T-helper 2 cell treated with Interferon-gamma antibody and Interleukin-4, amounts not matched to agents 100 ng/mL and 5 ng/mL, for 36 hours (primary cell): ENCODE measurements around the gene PROKR1. TPM values are rescaled to one million over a fixed set of nuclear protein-coding genes. Genes with fewer than 3 reads are reported as not detected.
"Not testable (repeated sequence)": the region's sequence is repeated elsewhere in the genome, so short reads cannot be mapped to it uniquely, and the experiment has no call there.

Source experiments
- intact Hi-C: fragments of 100-400 bp; cut with micrococcal nuclease; formaldehyde crosslinking; loops from one replicate; pipeline ENCODE4 v1.15.1; 2023
- total RNA-seq: library from RNA; stranded (reverse); gene quantifications from 2 replicates; pipeline ENCODE4 v1.2.3, GENCODE V29; 2022

The PROKR1 gene
- total RNA-seq, result not detected in 2 replicates

DNA sequence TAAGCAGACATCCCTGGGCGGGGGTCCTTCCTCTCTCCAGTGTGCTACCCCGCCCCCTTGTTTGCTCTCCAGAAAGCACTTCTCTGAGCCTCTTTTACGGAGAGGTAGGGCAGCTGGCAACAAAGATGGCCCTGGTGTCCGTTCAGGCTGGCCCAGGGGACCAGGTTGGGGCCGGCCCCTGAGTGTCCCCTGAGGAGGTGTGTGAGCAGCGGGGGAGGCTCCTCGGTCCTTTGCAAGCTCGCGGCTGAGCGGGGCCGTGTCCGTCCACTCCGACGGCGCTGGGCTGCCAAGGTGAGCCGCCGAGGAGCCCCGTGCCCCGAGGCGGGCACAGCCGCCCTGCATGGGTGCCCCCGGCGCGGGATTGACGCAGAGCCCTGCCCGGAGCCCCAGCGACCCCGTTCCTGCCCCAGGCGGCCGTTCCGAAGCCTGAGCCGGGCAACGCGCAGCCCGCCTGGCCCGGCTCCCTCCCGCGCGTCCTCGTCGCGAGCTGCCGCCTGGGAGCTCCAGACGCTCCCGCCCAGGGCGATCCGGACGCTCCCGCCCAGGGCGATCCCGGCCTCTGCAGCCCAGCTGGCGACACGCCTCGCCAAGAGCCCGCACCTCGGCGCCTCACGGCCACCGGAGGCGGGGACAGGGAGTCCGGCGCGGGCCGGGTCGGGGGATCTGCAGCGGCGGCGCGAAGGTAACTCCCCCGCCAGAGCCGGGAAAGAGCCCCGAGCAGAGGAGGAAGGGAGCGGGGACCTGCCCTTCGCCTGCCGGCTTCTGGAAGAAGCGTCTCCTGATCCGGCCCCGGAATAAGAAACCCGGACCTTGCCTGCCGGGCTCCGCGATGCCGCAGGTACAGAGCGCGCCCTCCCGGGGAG, at the start of gene PROKR1:
TSS of gene PROKR1 (plus strand) at position 569 of the 863 bp plus-strand sequence. CDS start 2,243 bp downstream, outside the sequence.
- intact Hi-C loops, result no loop called here

DNA sequence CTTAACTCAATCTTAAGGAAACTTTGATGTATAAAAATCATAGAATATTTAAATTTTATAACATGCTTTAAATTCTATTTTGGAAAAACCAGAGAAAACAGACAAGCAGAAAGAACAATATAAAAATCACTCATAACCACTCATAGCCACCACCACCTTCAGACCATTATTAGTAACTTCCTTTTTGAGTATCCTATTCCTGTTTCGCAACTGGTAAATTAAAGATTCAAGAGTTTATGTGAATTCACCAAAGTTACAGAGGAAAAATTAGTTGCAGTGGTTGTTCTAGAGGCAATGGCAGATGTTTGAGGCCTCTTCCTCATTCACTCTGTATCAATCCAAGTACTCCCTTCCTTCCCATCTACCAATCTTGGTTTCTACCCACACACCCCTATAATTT, 49.3 kb upstream of the PROKR1 start:
- intact Hi-C loops, result loop anchor here (2.0 kb wide), 1 partner anchor 107 kb away; no protein-coding TSS in a partner anchor

DNA sequence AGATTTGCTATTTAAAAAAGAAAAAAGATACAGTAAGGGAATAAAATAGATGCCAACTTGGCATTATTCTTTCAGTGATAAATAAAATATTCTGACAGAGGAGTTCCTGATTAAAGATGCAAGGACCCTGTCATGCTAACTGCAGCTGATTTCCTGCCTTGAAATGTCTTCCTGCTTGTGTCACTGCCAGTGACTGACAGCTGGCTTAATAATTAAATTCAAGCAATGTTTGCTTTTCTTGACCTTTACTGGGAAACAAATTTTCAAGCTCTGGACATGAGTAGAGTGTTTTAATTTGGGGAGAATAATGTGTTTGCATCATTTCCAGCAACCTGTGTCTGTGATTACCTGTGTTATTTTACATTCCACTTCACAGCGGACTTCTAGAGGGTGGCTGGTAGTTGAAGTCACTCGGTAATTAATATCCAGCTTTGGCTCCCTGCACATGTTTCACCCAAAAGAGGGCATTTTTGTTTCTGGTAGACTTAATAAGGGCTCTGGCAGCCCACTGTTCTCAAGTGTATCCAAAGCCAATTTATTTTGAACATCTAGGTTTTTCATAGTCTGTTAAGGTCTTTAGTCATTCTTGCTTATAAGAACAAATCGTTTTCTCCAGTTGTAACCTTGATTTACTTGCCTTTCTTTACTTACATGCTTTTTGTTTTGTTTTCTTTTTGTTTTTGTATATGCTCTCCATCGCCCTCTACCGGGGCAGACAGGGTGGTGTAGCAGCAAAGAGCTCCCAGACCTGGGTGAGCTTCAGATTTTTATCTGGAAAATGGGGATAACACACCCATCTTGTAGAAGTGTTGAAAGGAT, 48.5 kb upstream of the PROKR1 start:
- intact Hi-C loops, result loop anchor here (1.0 to 2.0 kb wide), 2 partner anchors 108 to 132 kb away; no protein-coding TSS in a partner anchor

DNA sequence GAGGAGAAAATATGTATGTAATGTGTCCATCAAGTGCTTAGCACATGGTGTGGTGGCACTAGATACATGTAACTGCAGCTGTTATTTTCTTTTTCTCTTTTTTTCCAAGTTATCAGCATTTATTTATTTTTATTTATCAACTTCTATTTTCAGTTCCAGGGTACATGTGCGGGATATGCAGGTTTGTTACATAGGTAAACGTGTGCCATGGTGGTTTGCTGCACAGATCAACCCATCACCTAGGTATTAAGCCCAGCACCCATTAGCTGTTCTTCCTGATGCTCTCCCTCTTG, 47.9 kb upstream of the PROKR1 start:
- intact Hi-C loops, result loop anchor here (1.0 to 2.0 kb wide), 2 partner anchors 109 to 132 kb away; no protein-coding TSS in a partner anchor

DNA sequence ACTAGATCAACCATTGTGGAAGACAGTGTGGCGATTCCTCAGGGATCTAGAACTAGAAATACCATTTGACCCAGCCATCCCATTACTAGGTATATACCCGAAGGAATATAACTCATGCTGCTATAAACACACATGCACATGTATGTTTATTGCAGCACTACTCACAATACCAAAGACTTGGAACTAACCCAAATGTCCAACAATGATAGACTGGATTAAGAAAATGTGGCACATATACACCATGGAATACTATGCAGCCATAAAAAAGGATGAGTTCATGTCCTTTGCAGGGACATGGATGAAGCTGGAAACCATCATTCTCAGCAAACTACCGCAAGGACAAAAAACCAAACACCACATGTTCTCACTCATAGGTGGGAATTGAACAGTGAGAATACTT, 42.9 kb upstream of the PROKR1 start:
- intact Hi-C loops, result not testable (repeated sequence)

DNA sequence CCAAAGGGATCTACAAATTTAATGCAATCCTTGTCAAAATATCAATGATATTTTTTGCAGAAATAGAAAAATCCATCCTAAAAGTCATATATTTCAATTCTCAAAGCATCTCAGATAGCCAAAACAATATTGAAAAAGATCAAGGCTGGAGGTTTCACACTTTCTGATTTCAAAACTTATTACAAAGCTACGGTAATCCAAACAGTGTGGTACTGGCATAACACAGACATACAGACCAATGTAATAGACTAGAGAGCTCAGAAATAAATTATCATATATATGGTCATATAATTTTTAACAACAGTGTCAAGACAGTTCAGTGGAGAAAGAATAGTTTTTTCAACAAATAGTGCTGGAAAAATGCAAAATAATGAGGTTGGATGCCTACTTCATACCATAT, 40.3 kb upstream of the PROKR1 start:
- intact Hi-C loops, result no loop called here

DNA sequence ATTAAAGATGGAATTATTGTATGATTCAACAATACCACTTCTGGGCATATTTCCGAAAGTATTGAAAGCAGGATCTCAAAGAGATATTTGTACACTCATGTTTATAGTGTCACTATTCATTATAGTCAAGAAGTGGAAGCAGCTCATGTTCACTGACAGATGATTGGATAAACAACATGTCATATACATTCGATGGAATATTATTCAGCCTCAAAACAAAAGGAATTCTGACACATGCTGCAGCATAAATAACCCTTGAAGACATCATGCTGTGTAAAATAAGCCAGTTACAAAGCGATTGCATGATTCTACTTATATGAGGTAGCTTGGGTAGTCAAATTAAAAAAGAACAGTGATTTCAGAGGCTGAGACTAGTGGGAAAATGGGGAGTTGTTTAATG, 39.3 kb upstream of the PROKR1 start:
- intact Hi-C loops, result no loop called here

DNA sequence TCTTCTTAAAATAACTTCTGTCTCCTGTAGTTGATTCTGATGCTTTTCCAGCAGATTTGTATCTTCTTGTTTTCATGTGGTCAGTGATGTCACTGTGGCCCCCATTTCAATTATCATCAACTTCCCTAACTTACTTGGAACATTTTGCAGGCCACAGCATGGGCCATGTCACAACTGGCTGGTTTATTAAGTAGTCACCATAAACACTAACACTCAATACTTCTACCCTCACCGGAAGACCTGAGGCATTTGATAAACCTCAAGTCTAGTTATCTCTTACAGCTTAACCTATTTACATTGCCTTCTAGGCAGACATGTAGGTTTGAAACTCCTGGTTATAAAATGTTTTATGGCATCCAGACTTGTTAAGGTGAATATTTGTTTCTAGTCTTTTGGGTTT, 37.4 kb upstream of the PROKR1 start:
- intact Hi-C loops, result loop anchor here (5.0 kb wide), 1 partner anchor 321 kb away; no protein-coding TSS in a partner anchor

DNA sequence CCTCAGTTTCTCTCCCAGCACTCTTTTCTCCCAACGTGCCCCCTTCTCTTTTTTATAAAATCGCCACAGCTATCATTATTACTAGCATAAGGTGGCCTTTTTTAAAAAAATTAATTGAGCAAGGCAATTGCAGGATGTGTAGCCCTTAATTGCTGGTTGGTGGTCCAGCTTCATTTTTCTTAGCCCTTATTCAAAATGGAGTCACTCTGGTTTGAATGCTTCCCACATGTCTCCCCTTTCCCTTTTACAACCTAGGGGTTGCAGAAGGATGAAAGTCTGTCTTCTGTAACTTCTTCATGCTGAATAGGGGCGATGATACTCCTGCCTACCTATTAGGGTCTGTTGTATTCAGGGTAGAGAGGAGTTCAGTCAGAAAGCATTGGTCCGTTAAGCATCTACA, 36.6 kb upstream of the PROKR1 start:
- intact Hi-C loops, result loop anchor here (5.0 kb wide), 1 partner anchor 321 kb away; no protein-coding TSS in a partner anchor

DNA sequence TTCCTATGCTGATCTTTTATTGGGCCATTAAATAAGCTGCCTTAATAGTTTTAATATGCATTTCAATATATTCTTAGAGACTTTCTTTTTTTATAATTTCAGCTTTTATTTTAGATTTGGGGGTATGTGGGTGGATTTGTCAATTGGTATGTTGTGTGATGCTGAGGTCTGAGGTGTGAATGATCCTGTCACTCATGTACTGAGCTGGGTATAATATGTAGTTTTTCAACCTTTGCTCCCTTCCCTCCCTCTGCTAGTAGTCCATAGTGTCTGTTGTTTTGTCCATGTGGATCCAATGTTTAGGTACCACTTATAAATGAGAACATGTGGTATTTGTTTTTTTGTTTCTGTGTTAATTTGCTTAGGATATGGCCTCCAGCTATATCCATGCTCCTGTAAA, 35.5 kb upstream of the PROKR1 start:
- intact Hi-C loops, result loop anchor here (5.0 kb wide), 1 partner anchor 319 kb away; no protein-coding TSS in a partner anchor

DNA sequence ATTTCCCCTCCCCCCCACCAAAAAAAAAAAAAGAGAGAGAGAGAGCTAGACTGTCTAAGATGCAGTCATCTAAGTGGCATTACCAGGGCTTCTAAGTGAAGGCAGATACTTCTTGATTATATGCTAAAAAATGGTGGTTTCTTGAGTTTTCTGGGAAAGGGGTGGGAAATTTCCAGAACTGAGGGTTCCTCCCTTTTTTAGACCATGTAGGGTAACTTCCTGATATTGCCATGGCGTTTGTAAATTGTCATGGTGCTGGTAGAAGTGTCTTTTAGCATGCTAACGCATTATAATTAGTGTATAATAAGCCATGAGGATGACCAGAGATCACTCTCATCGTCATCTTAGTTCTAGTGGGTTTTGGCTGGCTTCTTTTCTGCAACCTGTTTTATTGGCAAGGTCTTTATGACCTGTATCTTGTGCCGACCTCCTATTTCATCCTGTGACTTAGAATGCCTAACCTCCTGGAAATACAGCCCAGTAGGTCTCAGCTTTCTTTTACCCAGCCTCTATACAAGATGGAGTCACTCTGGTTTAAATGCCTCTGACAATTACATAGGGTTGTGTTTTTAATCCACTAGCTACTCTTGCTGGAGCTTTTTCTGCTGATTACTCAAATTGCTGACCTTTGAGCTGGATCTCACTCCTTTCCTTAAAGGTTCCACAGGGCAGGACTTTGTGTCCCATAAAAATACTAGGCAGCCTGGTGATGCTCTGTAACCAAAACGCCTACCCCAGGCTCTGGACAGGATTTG, 30.4 kb upstream of the PROKR1 start:
- intact Hi-C loops, result no loop called here

DNA sequence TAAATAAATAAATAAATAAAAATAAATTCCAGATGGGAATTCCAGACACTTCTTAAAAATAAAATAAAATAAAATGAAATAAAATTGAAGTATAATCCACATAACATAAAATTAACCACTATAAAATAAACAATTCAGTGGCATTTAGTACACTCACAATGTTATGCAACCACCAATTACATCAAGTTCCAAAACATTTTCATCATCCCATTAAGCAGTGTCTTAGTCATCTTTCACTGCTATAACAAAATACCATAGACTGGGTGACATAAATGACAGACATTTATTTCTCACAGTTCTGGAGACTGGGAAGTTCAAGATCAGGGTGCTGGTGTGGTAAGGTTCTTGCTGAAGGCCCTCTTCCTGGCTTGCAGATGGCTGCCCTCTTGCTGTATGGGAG, 22.6 kb upstream of the PROKR1 start:
- intact Hi-C loops, result no loop called here

DNA sequence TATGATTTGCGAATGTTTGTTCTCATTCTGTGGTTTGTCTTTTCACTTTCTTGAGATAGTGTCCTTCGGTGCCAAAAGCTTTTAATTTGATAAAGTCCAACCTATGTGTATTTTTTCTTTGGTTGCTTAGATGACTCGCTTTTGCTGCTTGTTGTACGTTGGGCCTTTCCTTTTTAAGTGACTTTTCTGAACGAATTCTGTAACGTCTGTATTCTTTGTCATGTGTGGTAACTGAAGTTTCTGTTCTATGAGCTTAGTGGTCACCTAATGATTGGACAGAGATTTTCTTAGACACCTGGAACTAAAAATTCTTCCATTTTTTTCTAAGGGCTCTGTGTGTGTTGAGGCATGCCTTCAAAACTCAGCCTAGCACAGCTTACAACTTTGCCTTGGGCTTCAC, 19.6 kb upstream of the PROKR1 start:
- intact Hi-C loops, result no loop called here

DNA sequence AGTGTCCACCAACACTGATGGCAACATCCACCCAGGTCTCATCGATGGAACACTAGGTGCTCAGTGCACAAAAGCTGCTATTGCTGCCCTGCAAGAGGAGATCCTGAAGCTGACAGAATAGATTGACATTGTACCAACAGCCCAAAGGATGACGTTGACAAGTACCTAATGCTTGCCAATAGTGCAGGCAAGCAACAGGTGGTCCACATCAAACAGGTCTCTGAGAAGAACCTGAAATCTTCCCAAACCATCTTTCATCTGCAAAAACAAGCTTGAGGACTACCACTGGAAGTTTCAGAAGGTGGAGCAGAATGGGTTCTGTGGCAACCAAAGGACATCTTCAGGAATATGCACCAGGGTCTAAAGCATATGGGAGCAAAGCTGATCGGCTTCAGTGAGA, 15.8 kb upstream of the PROKR1 start:
- intact Hi-C loops, result no loop called here

DNA sequence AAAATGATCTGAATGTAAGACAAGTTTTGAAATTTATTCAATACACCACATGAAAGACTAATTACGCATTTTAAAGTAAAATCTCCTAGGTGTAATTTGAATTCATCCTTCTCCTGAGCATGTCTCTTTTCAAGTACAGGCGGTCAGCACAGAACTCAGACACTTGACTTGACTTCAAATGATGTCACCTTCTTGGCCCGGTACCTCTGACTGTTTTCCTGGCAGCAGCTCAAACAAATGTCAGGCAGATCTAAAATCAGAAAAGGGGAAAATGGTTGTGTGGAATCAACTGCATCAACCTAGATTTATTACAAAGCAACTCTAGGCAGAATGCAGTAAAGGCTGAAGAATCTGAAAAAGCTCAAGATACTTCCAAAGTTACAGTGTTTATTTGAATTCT, 11.4 kb upstream of the PROKR1 start:
- intact Hi-C loops, result no loop called here

DNA sequence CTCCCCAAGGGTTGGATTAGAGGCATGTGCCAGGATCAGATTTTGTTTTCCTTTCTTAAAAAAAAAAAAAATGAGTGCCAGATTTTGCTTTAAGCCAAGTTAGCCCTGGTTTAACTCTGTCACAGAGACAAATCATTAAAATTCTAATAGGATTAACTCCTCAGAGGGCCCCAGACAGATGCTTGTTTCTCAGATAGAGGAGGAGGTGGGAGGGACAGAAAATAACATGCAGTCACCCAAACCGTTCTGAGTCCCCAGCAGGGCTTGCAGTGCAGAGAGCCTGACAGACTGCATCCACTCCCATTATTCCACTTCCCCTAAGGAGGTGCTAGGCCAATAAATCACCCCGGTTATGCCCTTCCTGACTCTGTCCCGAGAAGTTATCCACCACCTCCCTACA, 6.3 kb upstream of the PROKR1 start:
- intact Hi-C loops, result no loop called here

DNA sequence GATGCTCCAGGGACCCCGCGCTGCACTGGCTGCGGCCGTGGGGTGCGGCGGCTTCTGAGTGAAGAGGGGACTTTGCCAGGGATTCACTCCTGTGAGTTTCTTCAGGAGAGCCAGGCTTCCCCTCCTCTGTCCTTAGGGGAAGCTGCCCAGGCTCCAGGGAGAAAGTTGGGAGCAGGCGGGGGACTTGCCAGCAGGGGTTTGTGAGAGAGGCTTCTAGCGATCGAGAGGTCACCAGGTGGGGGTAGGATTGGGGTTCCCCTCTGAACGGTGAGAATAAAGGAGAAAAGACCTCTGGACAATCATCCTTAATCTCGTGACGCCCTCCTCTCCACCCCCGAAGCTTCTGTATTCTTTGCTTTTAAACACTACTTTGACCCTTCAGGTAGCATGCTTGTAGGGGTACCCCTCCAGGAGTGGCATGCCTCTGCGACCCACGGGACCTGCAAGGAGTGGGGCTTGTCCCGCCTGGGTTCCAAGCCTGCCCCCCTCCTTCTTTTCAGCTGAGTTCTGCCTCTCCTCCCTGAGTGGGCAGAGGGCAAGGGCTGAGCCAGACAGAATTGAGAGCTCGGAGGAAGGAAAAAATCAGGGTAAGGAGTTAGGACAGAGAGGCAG, 601 bp downstream of the PROKR1 start:
- intact Hi-C loops, result no loop called here

DNA sequence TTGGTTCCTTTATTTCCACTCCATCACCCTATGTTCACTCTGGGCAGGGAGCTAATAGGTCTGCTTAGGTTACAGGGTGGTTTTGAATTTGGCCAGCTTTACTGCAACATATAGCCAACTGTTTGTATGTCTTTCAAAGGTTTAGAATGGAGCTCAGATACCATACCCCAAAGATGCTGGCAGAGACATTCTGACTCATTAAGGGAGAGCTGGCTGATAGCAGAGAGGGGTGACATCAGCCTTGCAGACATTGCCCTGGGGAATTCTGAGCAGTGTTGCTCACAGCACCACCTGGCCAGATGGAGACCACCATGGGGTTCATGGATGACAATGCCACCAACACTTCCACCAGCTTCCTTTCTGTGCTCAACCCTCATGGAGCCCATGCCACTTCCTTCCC, 2.1 kb downstream of the PROKR1 start:
- intact Hi-C loops, result no loop called here

DNA sequence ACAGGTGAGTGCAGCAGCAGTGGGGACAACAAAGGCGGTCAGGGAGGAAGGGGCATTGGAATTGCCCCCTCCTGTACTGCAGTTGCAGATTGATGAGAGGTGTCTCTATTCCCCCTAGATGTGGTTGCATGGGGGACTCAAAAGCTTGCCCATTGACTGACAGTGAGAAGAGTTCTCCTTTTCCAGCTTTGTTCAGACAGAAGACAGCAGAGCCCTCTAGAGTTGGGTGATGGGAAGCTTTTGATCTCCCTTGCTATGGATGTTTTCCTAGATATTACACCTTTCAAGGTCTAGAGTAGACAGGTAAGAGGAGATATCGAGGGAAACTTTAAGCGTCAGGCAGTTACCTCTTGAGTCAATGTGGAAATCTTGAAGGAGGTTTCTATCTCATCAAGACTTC, 2.9 kb downstream of the PROKR1 start:
- intact Hi-C loops, result no loop called here

DNA sequence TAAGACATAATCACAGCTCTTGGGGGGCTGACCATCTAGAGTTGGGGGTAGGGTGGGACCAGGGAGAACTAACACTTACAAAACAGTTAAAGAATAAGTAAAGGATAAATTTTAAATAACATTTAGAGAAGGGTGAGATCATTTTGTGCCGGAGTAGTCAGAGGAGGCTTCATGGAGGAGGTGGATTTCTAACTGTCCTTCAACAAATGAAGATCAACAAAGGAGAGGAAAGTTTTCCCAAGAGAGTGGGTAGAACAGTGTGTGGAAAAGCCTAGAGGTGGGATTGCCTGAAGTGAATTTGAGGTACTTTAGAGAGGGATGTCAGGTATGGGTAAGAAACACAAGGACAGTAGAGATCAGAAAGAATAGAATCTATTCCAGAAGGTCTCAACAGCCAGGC, 7.3 kb downstream of the PROKR1 start:
- intact Hi-C loops, result loop anchor here (5.0 kb wide), 2 partner anchors 67 to 257 kb away; no protein-coding TSS in a partner anchor

DNA sequence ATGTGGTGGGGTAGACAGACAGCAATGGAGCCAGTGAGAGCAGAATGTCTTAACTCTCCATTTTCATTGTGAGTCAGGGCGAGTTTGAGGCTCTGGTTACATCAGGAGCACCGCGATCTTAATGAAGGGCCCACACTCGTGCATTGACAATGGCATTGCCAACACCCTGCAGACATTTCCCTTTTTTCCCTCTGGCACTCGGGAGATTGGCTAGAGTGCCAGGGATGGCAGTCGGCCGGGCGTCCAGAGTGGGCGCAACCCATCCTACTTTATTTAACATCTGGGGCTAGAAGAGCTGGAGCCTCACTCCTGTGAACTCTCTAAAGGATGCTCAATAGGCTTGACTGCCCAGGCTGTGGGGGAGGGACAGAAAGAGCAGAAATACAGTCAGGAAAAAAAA, 9.7 kb downstream of the PROKR1 start:
- intact Hi-C loops, result loop anchor here (2.0 to 5.0 kb wide), 3 partner anchors 64 to 254 kb away; partner anchors contain the start of genes APLF and FBXO48
